H1 (cell line): Measurements from ENCODE around the gene CFAP65. TPM values are rescaled to one million over a fixed set of nuclear protein-coding genes. Genes with fewer than 3 reads are reported as not detected.
A peak's percentile ranks its signal among the peaks of the same experiment; 100 is the strongest.

Experiments
- CTCF ChIA-PET: fragments of 300-600 bp; sonication (Branson Sonifier 250); formaldehyde crosslinking; loops from one replicate; lab custom pipeline; 2021; ENCODE audit not compliant: partially characterized antibody; lab: Charles Lee
- POLR2A ChIA-PET: fragments of 300-600 bp; sonication (Branson Sonifier 250); formaldehyde crosslinking; loops from one replicate; lab custom pipeline; 2021; ENCODE audit warnings: inconsistent platforms; ENCODE audit not compliant: partially characterized antibody; lab: Charles Lee
- DNase-seq, 2 experiments: peaks; one replicate each; pipeline versions ENCODE4 v3.0.0 to v3.0.0-alpha.2; 2010 to 2022; ENCODE audit warnings: low spot score in 2 of 2, low read depth in 1 of 2, mixed read lengths in 1 of 2
- FAIRE-seq: peaks from 2 replicates; lab custom pipeline; 2011; peaks lifted over from hg19 to GRCh38; lab: Jason Lieb, UNC
- H2AFZ ChIP-seq: 2 replicates; pipeline ENCODE4 v1.8.1; 2012; ENCODE audit warnings: low read length, inconsistent platforms
- H2AK5ac ChIP-seq: 2 replicates; pipeline ENCODE4 v1.6.1; 2013; ENCODE audit warnings: low read depth, low read length
- H2BK120ac ChIP-seq: replicated peaks from 2 replicates; pipeline ENCODE3; 2013; ENCODE audit warnings: low read depth, low read length, inconsistent platforms
- H2BK12ac ChIP-seq: 2 replicates; pipeline ENCODE4 v1.6.1; 2013; ENCODE audit warnings: low read depth, low read length
- H2BK15ac ChIP-seq: 2 replicates; pipeline ENCODE4 v1.6.1; 2013; ENCODE audit warnings: low read length
- H2BK20ac ChIP-seq: 2 replicates; pipeline ENCODE4 v1.6.1; 2013; ENCODE audit warnings: low read length
- H2BK5ac ChIP-seq: 2 replicates; pipeline ENCODE4 v1.6.1; 2013; ENCODE audit warnings: low read depth, low read length
- H3K14ac ChIP-seq: 2 replicates; pipeline ENCODE4 v1.6.1; 2013; ENCODE audit warnings: inconsistent platforms; ENCODE audit not compliant: insufficient read length
- H3K18ac ChIP-seq: 2 replicates; pipeline ENCODE4 v1.6.1; 2013; ENCODE audit warnings: low read length; ENCODE audit errors: extremely low read depth
- H3K23ac ChIP-seq: 2 replicates; pipeline ENCODE4 v1.6.1; 2013; ENCODE audit warnings: inconsistent platforms; ENCODE audit not compliant: insufficient read length
- H3K23me2 ChIP-seq: 2 replicates; pipeline ENCODE4 v1.6.1; 2013; ENCODE audit warnings: low read depth, low read length
- H3K27ac ChIP-seq: 2 replicates; pipeline ENCODE4 v1.6.1; 2011; ENCODE audit warnings: low read depth, low read length, inconsistent platforms
- H3K27me3 ChIP-seq, 4 experiments: replicated peaks in 1 of 4; 1 replicate in 1 of 4; 2 replicates in 3 of 4; pipeline versions ENCODE4 v1.6.1 to v1.8.1; 2011 to 2013; ENCODE audit warnings: low read length in 3 of 4, mild to moderate bottlenecking in 3 of 4, inconsistent platforms in 2 of 4, mixed read lengths in 2 of 4, moderate library complexity in 1 of 4; ENCODE audit not compliant: control insufficient read depth in 3 of 4, insufficient read depth in 3 of 4; ENCODE audit errors: extremely low read depth in 1 of 4
- H3K36me3 ChIP-seq, 4 experiments: 2 replicates each; pipeline versions ENCODE4 v1.6.1 to v1.8.1; 2011 to 2013; ENCODE audit warnings: mild to moderate bottlenecking in 4 of 4, low read length in 3 of 4, moderate library complexity in 2 of 4, control low read depth in 1 of 4, inconsistent platforms in 1 of 4; ENCODE audit not compliant: insufficient read depth in 4 of 4, control insufficient read depth in 2 of 4
- H3K4ac ChIP-seq: replicated peaks from 2 replicates; pipeline ENCODE3; 2013; ENCODE audit warnings: low read length, low read depth, mixed read lengths, inconsistent platforms; ENCODE audit not compliant: insufficient read length
- H3K4me1 ChIP-seq, 4 experiments: replicated peaks in 1 of 4; 1 replicate in 1 of 4; 2 replicates in 3 of 4; pipeline versions ENCODE4 v1.6.1 to v1.8.1; 2011 to 2013; ENCODE audit warnings: low read length in 3 of 4, inconsistent platforms in 2 of 4, mixed read lengths in 1 of 4; ENCODE audit not compliant: insufficient read depth in 4 of 4, control insufficient read depth in 3 of 4
- H3K4me2 ChIP-seq, 2 experiments: 2 replicates each; pipeline versions ENCODE4 v1.6.1 to v1.8.1; 2011 to 2013; ENCODE audit warnings: low read depth in 2 of 2, low read length in 2 of 2, control low read depth in 1 of 2, inconsistent platforms in 1 of 2, mild to moderate bottlenecking in 1 of 2; ENCODE audit not compliant: insufficient read depth in 1 of 2
- H3K4me3 ChIP-seq, 4 experiments: fragments of 200-600, 300-600 bp in 1 of 4; sonication (generic), shearing (Covaris generic), sonication (Bioruptor Twin) in 1 of 4; 2 replicates each; pipeline versions ENCODE4 v1.5.1 to v1.8.1; 2011 to 2016; ENCODE audit warnings: low read length in 4 of 4, low read depth in 3 of 4, control low read depth in 2 of 4, inconsistent platforms in 2 of 4, mild to moderate bottlenecking in 2 of 4, mixed read lengths in 1 of 4, moderate library complexity in 1 of 4; ENCODE audit not compliant: insufficient read depth in 2 of 4; ENCODE audit errors: extremely low read depth in 1 of 4
- H3K56ac ChIP-seq: replicated peaks from 2 replicates; pipeline ENCODE3; 2013; ENCODE audit warnings: low read depth, mild to moderate bottlenecking, mixed read lengths, low read length, inconsistent platforms; ENCODE audit not compliant: insufficient read length
- H3K79me1 ChIP-seq: 2 replicates; pipeline ENCODE4 v1.6.1; 2013; ENCODE audit warnings: low read depth, low read length, control low read depth
- H3K79me2 ChIP-seq, 2 experiments: 2 replicates each; pipeline versions ENCODE4 v1.6.1 to v1.8.1; 2012 to 2013; ENCODE audit warnings: low read length in 2 of 2, mild to moderate bottlenecking in 2 of 2, inconsistent platforms in 1 of 2; ENCODE audit not compliant: insufficient read depth in 2 of 2, control insufficient read depth in 1 of 2
- H3K9ac ChIP-seq, 4 experiments: replicated peaks in 1 of 4; 1 replicate in 1 of 4; 2 replicates in 3 of 4; pipeline versions ENCODE4 v1.6.1 to v1.8.1; 2011 to 2013; ENCODE audit warnings: low read depth in 3 of 4, low read length in 3 of 4, control low read depth in 2 of 4, mild to moderate bottlenecking in 2 of 4, moderate library complexity in 2 of 4, inconsistent platforms in 1 of 4; ENCODE audit errors: extremely low read depth in 1 of 4
- H3K9me3 ChIP-seq, 2 experiments: 2 replicates each; pipeline versions ENCODE4 v1.6.1 to v1.8.1; 2012 to 2013; ENCODE audit warnings: mild to moderate bottlenecking in 2 of 2, moderate library complexity in 2 of 2, control low read depth in 1 of 2, inconsistent platforms in 1 of 2, low read depth in 1 of 2, low read length in 1 of 2, mixed read lengths in 1 of 2; ENCODE audit not compliant: insufficient read depth in 2 of 2
- H4K20me1 ChIP-seq, 2 experiments: replicated peaks in 1 of 2; 2 replicates each; pipeline versions ENCODE3 to v1.8.1; 2011 to 2013; ENCODE audit warnings: inconsistent platforms in 2 of 2, low read length in 2 of 2, mild to moderate bottlenecking in 1 of 2; ENCODE audit not compliant: insufficient read depth in 2 of 2, control insufficient read depth in 1 of 2
- H4K5ac ChIP-seq: 2 replicates; pipeline ENCODE4 v1.6.1; 2013; ENCODE audit warnings: low read length, low read depth, mixed read lengths, inconsistent platforms; ENCODE audit not compliant: insufficient read length
- H4K8ac ChIP-seq: 2 replicates; pipeline ENCODE4 v1.8.0; 2013; ENCODE audit warnings: mild to moderate bottlenecking, moderate library complexity, low read length, inconsistent platforms; ENCODE audit not compliant: insufficient read depth; ENCODE audit errors: extremely low read depth
- H4K91ac ChIP-seq: replicated peaks from 2 replicates; pipeline ENCODE3; 2013; ENCODE audit warnings: low read length, mixed read lengths, inconsistent platforms; ENCODE audit not compliant: insufficient read length
- CREB1 ChIP-seq: IDR thresholded peaks from 2 replicates; pipeline ENCODE4 v1.6.1; 2012; ENCODE audit warnings: inconsistent platforms
- CTBP2 ChIP-seq: IDR thresholded peaks from 2 replicates; pipeline ENCODE4 v1.7.0; 2011; ENCODE audit warnings: borderline replicate concordance, mild to moderate bottlenecking, moderate library complexity, mixed read lengths, low read length; ENCODE audit not compliant: insufficient read depth, insufficient read length
- GTF2F1 ChIP-seq: IDR thresholded peaks from 2 replicates; pipeline ENCODE4 v1.6.1; 2012; ENCODE audit warnings: low read depth, low read length, improper control_type of control experiment, borderline replicate concordance
- MAFK ChIP-seq: IDR thresholded peaks from 2 replicates; pipeline ENCODE4 v1.6.1; 2012; ENCODE audit warnings: low read depth, mild to moderate bottlenecking, improper control_type of control experiment, low read length
- SAP30 ChIP-seq: fragments of 300-600 bp; sonication (generic); IDR thresholded peaks from 2 replicates; pipeline ENCODE4 v1.7.1; 2012; ENCODE audit warnings: low read length, moderate library complexity, mild to moderate bottlenecking, inconsistent platforms; ENCODE audit not compliant: insufficient read depth, insufficient replicate concordance
- TAF1 ChIP-seq: IDR thresholded peaks from 2 replicates; pipeline ENCODE4 v1.6.1; 2011; ENCODE audit warnings: mild to moderate bottlenecking, low read depth, low read length
- TCF12 ChIP-seq: IDR thresholded peaks from 2 replicates; pipeline ENCODE4 v1.6.1; 2011; ENCODE audit warnings: low read depth, mild to moderate bottlenecking, low read length
- WGBS, 2 experiments: shearing (Covaris generic) in 1 of 2; methylation state at CpG; one replicate each; pipeline versions ENCODE4 v1.1.6 to v1.1.7; 2013 to 2015; ENCODE audit warnings: low lambda C conversion rate in 2 of 2, mixed read lengths in 2 of 2, inconsistent platforms in 1 of 2, low coverage in 1 of 2, missing lambda C conversion rate in 1 of 2; ENCODE audit not compliant: insufficient replicate concordance in 2 of 2, insufficient coverage in 1 of 2, insufficient read length in 1 of 2; ENCODE audit errors: extremely low coverage in 1 of 2, missing lambda C conversion rate in 1 of 2; 5-methylcytosine and 5-hydroxymethylcytosine counted together
- polyA plus RNA-seq, 7 experiments: library from polyadenylated mRNA; depleted of rRNA in 3 of 7; stranded (reverse) in 5 of 7; unstranded in 2 of 7; fragments of >200 nt in 5 of 7; fragments of 200-250 nt in 2 of 7; gene quantifications; 1 replicate in 5 of 7; 2 replicates in 1 of 7; 4 replicates in 1 of 7; pipeline versions ENCODE4 v1.2.1 to v1.2.3, GENCODE V29; 2011 to 2013; ENCODE audit warnings: missing spikeins in 2 of 7, mixed read lengths in 2 of 7
- total RNA-seq: library from RNA; stranded (reverse); fragmentation: NEBNext Ultra II Directional; extraction: Animal tissue kit (Norgen Biotek cat#: 25700); gene quantifications from 2 replicates; pipeline ENCODE4 v1.2.1, GENCODE V29; 2021
- TF ChIP-seq, protein P1 (sequence below), 3 experiments: IDR thresholded peaks; 1 replicate in 2 of 3; 2 replicates in 1 of 3; pipeline versions ENCODE4 v1.5.1 to v1.6.1; 2011; ENCODE audit warnings: low read length in 3 of 3, mild to moderate bottlenecking in 3 of 3, inconsistent platforms in 2 of 3, low read depth in 1 of 3, moderate library complexity in 1 of 3; ENCODE audit not compliant: insufficient read depth in 1 of 3; ENCODE audit errors: control extremely low read depth in 1 of 3

Gene CFAP65
- total and polyA plus RNA-seq, 2 of the 8 experiments (the other 6 are each of a cell fraction or from before 2014, with no cell fraction given), result 0.19 to 0.45 TPM

DNA sequence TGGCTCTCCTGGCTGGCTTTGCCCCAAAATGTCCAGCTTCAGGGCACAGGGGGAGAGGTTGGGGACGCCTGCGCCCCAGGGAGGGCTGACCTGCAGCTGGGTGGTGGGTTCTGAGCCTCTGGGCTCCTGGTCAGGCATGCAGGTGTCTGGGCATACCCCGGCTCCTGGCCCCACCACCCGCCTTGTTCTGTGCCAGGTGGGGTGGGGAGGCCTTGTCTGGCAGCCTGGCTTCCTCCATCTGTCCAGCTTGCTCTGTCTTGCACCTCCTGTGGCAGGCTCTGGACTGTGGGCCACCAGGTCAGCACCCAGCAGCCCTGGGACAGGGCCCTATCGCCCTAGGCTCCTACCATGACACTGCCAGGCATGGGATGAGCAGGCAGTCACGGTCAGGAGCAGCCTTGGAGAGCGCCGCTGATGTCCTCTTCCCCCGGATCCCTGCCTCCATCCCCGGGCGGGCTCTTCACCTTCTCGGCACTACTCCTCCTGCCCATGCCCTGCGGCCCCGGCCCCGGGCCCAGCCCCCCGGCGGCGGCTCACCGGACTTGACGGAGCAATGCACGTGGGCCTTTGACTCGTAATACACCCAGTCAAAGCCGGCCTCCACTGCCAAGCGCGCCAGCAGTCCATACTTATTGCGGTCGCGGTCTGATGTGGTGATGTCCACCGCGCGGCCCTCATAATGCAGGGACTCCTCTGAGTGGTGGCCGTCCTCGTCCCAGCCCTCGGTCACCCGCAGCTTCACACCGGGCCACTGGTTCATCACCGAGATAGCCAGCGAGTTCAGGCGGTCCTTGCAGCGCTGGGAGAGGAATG lies 15.8 kb upstream of the CFAP65 start:
- H3K36me3 ChIP-seq, result peaks cover 0 to 13% (median 0%) of the 10 kb centered on the region in 4 experiments; a peak in 1 of 8 replicates
- peak overlapping the region in 3 of 4 experiments; percentile 17 to 53 (median 29); a peak in 5 of 8 replicates for H3K4me3 ChIP-seq
- ChIA-PET POLR2A (interaction anchor here (1.5 kb wide), 1 partner anchor 11 kb away, joined by 3 read pairs; no protein-coding TSS in a partner anchor), CTCF (interaction anchor here (0.8 to 62.8 kb wide), 19 partner anchors 0 to 208 kb away, joined by 3 to 1777 read pairs (median 8); partner anchors contain the start of genes CFAP65, CRYBA2, IHH and NHEJ1)
- H3K18ac ChIP-seq, result no peak overlapping the region
- no peak overlapping the region for H3K14ac ChIP-seq
- no peak overlapping the region for H2BK120ac ChIP-seq
- no peaks in the 10 kb centered on the region for H3K79me2 ChIP-seq
- H2AK5ac ChIP-seq, result no peak overlapping the region
- H4K5ac ChIP-seq, result no peak overlapping the region
- H2BK5ac ChIP-seq, result no peak overlapping the region
- FAIRE-seq, result no peak
- peaks cover 2 to 8% of the 10 kb centered on the region in 2 experiments for H4K20me1 ChIP-seq
- H3K4me2 ChIP-seq, result peak overlapping the region; percentile 46 to 70
- H4K8ac ChIP-seq, result no peak overlapping the region
- peaks cover 0 to 27% (median 13%) of the 10 kb centered on the region in 4 experiments; a peak in 6 of 7 replicates for H3K4me1 ChIP-seq
- no peak overlapping the region for H3K4ac ChIP-seq
- no peak overlapping the region for H2AFZ ChIP-seq
- no peak overlapping the region for H3K56ac ChIP-seq
- no peak overlapping the region for H3K9ac ChIP-seq
- peaks cover 61 to 80% (median 71%) of the 10 kb centered on the region in 4 experiments for H3K27me3 ChIP-seq
- H2BK12ac ChIP-seq, result no peak overlapping the region
- H3K23me2 ChIP-seq, result peaks cover 5% of the 10 kb centered on the region; the same call in 1 of the 2 replicates
- no peak overlapping the region for H2BK20ac ChIP-seq
- H3K9me3 ChIP-seq, result no peaks in the 10 kb centered on the region
- no peaks in the 10 kb centered on the region for H3K79me1 ChIP-seq
- WGBS, 2 experiments, result 28% methylated on average over 20 of the region's 40 CpGs; no CpG with 5 or more reads in 1 of the 2 experiments
- DNase-seq, result peak in 1 of 2 experiments; percentile 61
- no peak overlapping the region for H4K91ac ChIP-seq
- H2BK15ac ChIP-seq, result 0 out of 2 replicates have a peak overlapping the region, but pooled peaks have one; percentile 29
- H3K23ac ChIP-seq, result no peak overlapping the region
- H3K27ac ChIP-seq, result no peak overlapping the region
- no peak for TF ChIP-seq MAFK
- peak; percentile 87 for TF ChIP-seq SAP30
- TF ChIP-seq TAF1, result no peak
- no peak for TF ChIP-seq GTF2F1
- no peak for TF ChIP-seq TCF12
- TF ChIP-seq CTBP2, result no peak
- peak; percentile 21; the same call in 1 of the 2 replicates for TF ChIP-seq CREB1
- TF ChIP-seq, protein P1, sequence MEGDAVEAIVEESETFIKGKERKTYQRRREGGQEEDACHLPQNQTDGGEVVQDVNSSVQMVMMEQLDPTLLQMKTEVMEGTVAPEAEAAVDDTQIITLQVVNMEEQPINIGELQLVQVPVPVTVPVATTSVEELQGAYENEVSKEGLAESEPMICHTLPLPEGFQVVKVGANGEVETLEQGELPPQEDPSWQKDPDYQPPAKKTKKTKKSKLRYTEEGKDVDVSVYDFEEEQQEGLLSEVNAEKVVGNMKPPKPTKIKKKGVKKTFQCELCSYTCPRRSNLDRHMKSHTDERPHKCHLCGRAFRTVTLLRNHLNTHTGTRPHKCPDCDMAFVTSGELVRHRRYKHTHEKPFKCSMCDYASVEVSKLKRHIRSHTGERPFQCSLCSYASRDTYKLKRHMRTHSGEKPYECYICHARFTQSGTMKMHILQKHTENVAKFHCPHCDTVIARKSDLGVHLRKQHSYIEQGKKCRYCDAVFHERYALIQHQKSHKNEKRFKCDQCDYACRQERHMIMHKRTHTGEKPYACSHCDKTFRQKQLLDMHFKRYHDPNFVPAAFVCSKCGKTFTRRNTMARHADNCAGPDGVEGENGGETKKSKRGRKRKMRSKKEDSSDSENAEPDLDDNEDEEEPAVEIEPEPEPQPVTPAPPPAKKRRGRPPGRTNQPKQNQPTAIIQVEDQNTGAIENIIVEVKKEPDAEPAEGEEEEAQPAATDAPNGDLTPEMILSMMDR (IDR thresholded peaks at IDR 0.05; ENCODE audit: control extremely low read depth in 1 of 3, insufficient read depth in 1 of 3, low read depth in 1 of 3, low read length in 3 of 3), result no peak
